HUES6 (cell line): ENCODE measurements around the gene UNG.

Experiments
- H3K27ac ChIP-seq: 2 replicates; pipeline ENCODE4 v1.7.0; 2013; ENCODE audit warnings: low read depth, mild to moderate bottlenecking, low read length, inconsistent platforms
- H3K27me3 ChIP-seq: 2 replicates; pipeline ENCODE4 v1.6.1; 2013; ENCODE audit warnings: low read length; ENCODE audit not compliant: control insufficient read depth, insufficient read depth
- H3K36me3 ChIP-seq: 2 replicates; pipeline ENCODE4 v1.6.1; 2013; ENCODE audit warnings: low read length; ENCODE audit not compliant: control insufficient read depth, insufficient read depth
- H3K4me1 ChIP-seq: 2 replicates; pipeline ENCODE4 v1.6.1; 2013; ENCODE audit warnings: low read length; ENCODE audit not compliant: control insufficient read depth, insufficient read depth
- H3K4me3 ChIP-seq: 2 replicates; pipeline ENCODE4 v1.5.1; 2013; ENCODE audit warnings: low read depth, low read length
- H3K9ac ChIP-seq: one replicate; pipeline ENCODE4 v1.6.1; 2013; ENCODE audit warnings: mild to moderate bottlenecking, low read length
- H3K9me3 ChIP-seq: 2 replicates; pipeline ENCODE4 v1.6.1; 2013; ENCODE audit warnings: low read depth, low read length; ENCODE audit not compliant: control insufficient read depth, insufficient read depth

The UNG gene

DNA sequence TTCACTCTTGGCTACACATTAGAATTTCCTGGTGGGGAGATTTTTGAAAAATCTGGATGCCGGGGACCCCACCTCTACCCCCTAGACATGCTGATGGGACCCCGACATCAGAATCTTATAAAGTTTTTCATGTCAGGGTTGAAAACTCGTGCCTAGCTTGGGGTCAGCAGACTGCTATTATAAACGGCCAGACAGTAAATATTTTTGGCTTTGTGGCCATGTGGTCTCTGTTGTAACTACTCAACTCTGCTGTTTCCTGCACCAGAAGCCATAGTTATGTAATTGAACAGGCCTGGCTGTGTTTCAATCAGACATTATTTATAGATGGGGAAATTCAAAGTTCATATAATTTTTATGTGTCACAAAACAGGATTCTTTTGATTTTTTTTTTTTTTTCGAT lies 60.6 kb downstream of the UNG start:
- H3K9me3 ChIP-seq, result no peaks in the 10 kb centered on the region
- H3K9ac ChIP-seq, result no peak overlapping the region
- H3K4me3 ChIP-seq, result no peak overlapping the region
- H3K4me1 ChIP-seq, result peaks cover 10% of the 10 kb centered on the region; the same call in 1 of the 2 replicates
- H3K36me3 ChIP-seq, result no peaks in the 10 kb centered on the region
- H3K27ac ChIP-seq, result no peak overlapping the region
- H3K27me3 ChIP-seq, result peaks cover 10% of the 10 kb centered on the region

DNA sequence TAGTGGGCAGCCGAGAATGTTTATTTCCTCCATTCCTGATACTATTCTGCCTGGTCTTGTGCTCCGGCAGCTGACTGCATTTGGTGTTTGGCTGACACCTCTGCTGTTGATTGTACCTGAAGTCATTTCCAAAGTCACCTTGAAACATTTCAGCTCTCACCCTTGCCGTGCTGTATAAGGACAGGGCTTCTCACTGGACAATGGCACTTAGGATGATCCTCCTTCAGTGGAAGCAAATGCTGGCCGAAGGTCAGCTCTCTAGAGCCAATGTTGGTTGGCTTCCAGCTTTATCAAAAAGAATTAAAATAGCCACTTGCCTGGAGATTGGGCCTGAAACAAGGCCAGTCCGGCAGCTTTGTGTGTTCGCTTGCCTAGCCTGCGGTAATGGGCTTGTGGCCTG lies 63.0 kb downstream of the UNG start:
- H3K27me3 ChIP-seq, result no peaks in the 10 kb centered on the region
- H3K9ac ChIP-seq, result no peak overlapping the region
- H3K4me3 ChIP-seq, result no peak overlapping the region
- no peaks in the 10 kb centered on the region for H3K36me3 ChIP-seq
- 0 out of 2 replicates have a peak, but pooled peaks cover 3% of the 10 kb centered on the region for H3K4me1 ChIP-seq
- H3K9me3 ChIP-seq, result peaks cover 3% of the 10 kb centered on the region; the same call in 1 of the 2 replicates
- H3K27ac ChIP-seq, result no peak overlapping the region
